Endometrial microvascular endothelial cells (primary cell): Measurements from ENCODE around the gene SYNGR2. TPM values are rescaled to one million over a fixed set of nuclear protein-coding genes. Genes with fewer than 3 reads are reported as not detected.

Experiments used
- in situ Hi-C: cut with HindIII; loops from 2 replicates; pipeline ENCODE4 v1.10.0; 2017; ENCODE audit warnings: low sequenced_read_pairs, low pct_unique_long_range_greater_than_20kb; ENCODE audit errors: inconsistent ontology term
- total RNA-seq: library from RNA; depleted of rRNA; stranded (reverse); fragments of >200 nt; gene quantifications from one replicate; pipeline ENCODE4 v1.2.3, GENCODE V29; 2015; ENCODE audit errors: inconsistent ontology term

Gene SYNGR2
- 37.4 TPM for total RNA-seq

GRCh38 chr17:78168242-78168902, at the start of gene SYNGR2:
SYNGR2 (plus strand) TSS chr17:78168581; CDS start chr17:78168617, 36 bp downstream.
- in situ Hi-C loops: no loop called here

- in situ Hi-C loops: no loop called here
Observed at GRCh38 chr17:78118801-78119241, 49.6 kb upstream of the SYNGR2 start.

- in situ Hi-C loops: no loop called here
Observed at GRCh38 chr17:78120537-78120936, 47.8 kb upstream of the SYNGR2 start.

- in situ Hi-C loops: no loop called here
Observed at GRCh38 chr17:78120971-78121800, 47.2 kb upstream of the SYNGR2 start.

GRCh38 chr17:78121801-78122215, 46.6 kb upstream of the SYNGR2 start:
- in situ Hi-C loops: no loop called here

GRCh38 chr17:78122216-78122930, 46.0 kb upstream of the SYNGR2 start:
- in situ Hi-C loops: no loop called here

- in situ Hi-C loops: no loop called here
Observed at GRCh38 chr17:78122931-78123249, 45.5 kb upstream of the SYNGR2 start.

GRCh38 chr17:78123258-78123929, 45.0 kb upstream of the SYNGR2 start:
- in situ Hi-C loops: no loop called here

- in situ Hi-C loops: no loop called here
Observed at GRCh38 chr17:78124081-78124835, 44.1 kb upstream of the SYNGR2 start.

GRCh38 chr17:78124836-78125137, 43.6 kb upstream of the SYNGR2 start:
- in situ Hi-C loops: no loop called here

GRCh38 chr17:78125138-78125913, 43.1 kb upstream of the SYNGR2 start:
- in situ Hi-C loops: no loop called here

GRCh38 chr17:78125976-78126894, 42.1 kb upstream of the SYNGR2 start:
- in situ Hi-C loops: no loop called here

GRCh38 chr17:78126895-78127238, 41.5 kb upstream of the SYNGR2 start:
- in situ Hi-C loops: no loop called here

GRCh38 chr17:78127239-78127887, 41.0 kb upstream of the SYNGR2 start:
- in situ Hi-C loops: no loop called here

- in situ Hi-C loops: no loop called here
Observed at GRCh38 chr17:78127888-78128550, 40.4 kb upstream of the SYNGR2 start.
